HG03095 (cell line): ENCODE results near the gene CNBP.
A peak's percentile ranks its signal among the peaks of the same experiment; 100 is the strongest.
"Not testable (repeated sequence)": the region's sequence is repeated elsewhere in the genome, so short reads cannot be mapped to it uniquely, and the experiment has no call there.

Experiments
- ATAC-seq: cut with Tn5 transposase; IDR thresholded peaks from one replicate; pipeline ENCODE4 v1.9.1; 2021; ENCODE audit warnings: moderate library complexity; ENCODE audit not compliant: unreplicated experiment

CNBP gene

DNA sequence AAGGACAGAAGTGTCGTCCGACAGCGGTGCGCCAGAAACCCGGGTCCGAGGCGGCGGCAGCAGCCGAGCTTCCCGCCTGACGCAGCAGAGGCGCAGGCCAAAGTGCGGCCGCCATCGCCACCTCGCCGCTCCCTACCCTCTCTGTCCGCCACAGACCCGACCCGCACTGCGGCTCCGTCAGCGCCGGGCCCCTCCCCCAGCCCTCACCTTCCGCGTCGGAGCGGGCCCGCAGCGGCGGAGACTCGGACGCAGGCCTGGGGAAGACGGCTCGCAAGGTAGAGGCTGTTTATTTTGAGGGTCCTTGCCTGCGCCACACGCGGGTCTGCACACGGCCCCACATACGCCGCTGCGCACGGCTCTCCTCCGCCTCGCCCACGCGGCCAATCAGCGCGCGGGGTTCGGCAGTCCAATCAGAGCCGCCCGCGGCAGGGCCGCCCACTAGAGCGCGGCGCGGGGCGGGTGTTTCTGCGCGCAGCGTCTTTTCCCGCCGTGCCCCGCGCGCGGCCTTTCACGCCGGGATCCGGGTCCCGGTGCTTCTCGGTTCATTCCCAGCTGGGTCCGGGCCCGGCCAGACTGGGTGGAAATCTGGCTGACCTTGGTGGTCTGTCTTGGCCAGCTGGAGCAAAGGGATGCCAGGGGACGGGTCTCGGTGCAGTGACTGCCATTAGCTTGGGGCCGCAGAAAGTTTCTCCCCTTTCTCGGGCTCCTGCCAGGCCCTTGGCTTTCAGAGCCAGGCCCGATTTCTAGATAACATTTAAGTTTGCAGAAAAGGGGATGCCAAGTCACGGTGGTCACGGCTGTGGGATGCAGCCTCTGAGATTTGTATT is at the start of gene CNBP:
Gene CNBP, minus strand, starts transcription at position 328 of the 827 bp plus-strand sequence. CDS start 12,139 bp downstream, outside the sequence.
- ATAC-seq, result peak; percentile 93

DNA sequence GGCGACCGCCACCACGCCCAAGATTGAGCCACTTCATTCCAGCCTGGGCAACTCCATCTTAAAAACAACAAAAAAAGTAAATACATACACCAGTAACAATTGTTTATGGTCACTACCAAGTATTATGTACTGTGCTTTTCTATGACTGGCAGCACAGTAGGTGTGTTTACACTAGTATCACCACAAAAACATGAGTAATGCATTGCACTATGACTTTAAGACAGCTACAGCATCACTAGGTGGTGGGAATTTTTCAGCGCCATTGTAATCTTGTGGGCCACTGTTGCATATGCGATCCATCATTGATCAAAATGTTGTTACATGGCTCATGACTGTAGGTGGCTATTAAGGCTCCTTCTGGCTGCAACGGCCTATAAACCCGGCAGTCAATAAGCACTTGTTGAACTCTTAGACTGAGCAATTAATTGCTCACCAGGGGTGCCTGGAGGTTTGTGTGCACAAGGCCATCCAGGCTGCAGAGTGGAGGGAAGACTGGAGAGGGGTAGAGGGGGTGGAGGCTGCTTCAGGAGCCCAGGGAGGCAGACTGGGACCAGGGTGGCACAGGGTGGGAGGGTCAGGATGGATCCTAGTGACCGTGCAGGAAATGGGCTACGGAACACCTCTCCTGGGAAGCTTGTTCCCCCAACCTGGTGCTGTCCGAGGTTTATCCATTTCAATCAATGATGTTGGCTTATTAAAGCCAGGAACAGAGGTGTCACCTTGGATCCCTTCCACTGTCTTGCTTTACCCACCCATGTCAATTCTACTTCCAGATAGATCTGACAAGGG is 47.8 kb upstream of the CNBP start:
- ATAC-seq, result no peak

DNA sequence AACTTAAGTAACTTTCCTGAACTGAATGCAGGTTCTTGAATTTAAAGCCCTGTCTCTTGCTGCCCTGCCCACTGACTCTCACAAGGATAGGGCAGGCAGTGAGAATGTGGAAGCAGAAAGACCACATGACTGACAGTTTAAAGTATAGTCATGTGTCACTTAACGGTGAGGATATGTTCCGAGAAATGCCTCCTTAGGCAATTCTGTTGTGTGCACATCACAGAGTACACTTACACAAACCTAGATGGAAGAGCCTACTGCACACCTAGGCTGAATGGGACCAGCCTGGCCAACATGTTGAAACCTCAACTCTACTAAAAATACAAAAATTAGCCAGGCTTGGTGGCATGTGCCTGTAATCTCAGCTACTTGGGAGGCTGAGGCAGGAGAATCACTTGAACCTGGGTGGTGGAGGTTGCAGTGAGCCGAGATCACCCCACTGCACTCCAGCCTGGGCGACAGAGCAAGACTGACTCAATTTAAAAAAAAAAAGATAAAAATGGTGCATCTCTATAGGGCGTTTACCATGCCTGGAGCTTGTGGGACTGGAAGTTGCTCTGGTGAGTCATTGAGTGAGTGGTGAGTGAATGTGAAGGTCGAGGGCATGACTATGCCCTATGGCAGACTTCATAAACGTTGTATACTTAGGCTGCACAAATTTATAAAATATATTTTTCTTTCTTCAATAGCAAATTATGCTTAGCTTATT is 46.8 kb upstream of the CNBP start:
- ATAC-seq, result no peak

DNA sequence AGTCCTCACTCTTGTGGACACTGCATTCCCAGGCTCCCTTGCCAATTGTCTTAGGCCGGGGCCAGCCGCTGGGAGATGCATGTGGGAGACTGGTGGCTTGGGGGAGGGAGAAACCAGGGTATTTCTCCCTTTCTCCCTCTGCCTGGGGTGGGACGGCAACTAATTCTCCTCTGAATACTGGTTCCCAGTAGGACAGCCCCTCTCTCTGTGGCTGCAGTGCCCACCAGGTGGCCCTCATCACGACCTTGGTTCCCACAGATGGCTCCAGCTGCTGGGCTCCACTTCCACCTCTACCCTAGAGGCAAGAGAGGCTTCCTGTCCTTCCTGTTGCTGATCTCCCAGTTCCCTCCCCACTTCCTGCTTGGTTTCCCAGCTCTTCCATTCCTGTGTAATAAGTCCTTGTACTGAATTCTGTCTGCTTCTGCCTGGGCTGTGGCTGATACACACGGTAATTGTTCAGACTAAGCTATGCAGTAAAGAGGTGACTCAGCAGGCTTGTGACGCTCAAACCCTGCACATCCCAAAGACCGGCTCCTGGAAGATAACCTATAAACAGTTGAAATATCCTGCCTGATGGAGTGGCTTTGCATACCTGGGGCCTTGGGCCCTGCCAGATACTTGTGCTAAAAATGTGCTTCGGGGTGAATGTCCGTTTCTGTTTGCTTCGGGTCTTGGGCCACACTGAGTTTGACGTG is 45.3 kb upstream of the CNBP start:
- no peak for ATAC-seq

DNA sequence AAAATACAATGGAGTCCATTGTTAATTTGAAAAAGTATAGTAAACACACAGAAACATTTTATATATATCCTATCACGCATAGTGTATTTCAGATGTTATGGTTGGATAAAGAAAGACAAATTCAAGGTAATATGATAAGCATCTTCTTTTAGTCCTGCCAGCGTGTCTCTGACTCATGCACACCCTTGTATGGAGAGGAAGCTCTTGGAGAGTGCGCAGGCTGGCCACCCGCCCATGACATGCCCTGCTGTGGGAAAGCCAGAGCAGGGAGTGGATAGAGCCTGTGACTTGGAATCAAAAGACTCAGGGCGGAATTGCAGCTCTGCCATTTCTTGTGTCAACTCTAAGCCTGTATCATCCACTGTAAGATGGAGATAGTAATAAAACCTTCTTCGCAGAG is 42.7 kb upstream of the CNBP start:
- ATAC-seq, result no peak

DNA sequence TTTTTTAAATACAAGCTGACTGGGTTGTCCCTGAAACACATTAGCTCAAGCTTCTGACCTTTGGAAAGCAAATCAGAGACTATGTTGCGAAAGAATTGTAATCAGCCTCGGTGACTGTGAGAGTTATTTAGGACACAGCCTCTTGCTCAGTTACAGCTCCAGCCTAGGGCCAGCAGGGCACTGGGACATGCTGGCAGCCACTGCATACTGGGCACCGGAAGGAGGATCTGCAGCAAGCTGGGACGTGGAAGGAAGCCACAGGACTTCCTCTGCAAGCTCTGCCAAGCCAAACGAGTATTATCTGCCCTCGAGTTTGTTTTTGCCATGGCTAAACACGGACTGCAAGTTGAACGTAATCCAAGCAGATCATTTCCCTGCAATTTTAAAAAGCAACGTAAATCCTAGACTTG is 41.3 kb upstream of the CNBP start:
- no peak for ATAC-seq

GRCh38 chr3:129224387-129224786 is 40.7 kb upstream of the CNBP start:
- ATAC-seq, result not testable (repeated sequence)

DNA sequence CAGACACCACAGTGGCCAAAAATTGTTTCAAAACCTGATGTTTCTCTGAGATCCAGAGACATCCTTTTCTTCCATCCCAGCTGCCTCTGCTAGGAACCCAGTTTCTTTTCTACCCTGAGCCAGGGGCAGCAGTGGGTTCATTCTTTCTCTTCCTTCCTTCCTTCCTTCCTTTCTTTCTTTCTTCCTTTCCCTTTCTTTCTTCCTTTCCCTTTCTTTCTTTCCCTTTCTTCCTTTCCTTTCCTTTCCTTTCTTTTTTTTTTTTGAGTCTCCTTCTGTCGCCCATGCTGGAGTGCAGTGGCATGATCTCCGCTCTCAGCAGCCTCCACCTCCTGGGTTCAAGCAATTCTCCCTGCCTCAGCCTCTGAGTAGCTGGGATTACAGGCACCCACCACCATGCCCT is 35.0 kb upstream of the CNBP start:
- no peak for ATAC-seq

DNA sequence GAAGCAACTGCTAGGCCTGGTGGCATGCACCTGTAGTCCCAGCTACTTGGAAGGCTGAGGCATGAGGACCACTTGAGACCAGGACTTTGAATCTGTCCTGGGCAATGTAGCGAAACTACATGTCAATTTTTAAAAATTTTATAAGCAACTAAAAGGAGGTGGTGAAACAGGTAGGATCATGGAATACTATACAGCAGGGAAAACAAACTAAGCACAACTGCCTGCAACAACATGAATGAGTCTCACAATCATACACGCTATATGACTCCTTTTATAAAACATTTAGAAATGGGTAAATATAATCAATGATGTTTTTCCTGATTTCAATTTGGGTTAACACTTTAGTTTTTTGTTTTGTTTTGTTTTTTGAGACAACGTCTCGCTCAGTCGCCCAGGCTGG is 29.5 kb upstream of the CNBP start:
- no peak for ATAC-seq

GRCh38 chr3:129211772-129212171 is 28.1 kb upstream of the CNBP start:
- no peak for ATAC-seq

DNA sequence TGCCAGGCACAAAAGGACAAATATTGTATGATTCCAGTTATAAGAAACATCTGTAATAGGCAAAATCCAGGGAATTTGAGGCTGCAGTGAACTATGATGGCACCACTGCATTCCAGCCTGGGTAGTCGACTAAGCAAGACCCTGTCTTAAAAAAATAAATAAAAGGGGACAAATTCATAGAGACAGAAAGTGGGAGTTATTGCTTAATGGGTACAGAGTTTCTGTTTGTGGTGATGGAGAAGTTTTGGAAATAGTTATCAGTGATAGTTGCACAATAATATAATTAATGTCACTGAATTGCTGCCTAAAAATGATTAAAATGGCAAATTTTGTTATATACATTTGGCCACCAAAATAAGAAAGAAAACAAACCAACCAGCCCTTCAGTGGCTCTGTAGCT is 27.6 kb upstream of the CNBP start:
- ATAC-seq, result no peak

DNA sequence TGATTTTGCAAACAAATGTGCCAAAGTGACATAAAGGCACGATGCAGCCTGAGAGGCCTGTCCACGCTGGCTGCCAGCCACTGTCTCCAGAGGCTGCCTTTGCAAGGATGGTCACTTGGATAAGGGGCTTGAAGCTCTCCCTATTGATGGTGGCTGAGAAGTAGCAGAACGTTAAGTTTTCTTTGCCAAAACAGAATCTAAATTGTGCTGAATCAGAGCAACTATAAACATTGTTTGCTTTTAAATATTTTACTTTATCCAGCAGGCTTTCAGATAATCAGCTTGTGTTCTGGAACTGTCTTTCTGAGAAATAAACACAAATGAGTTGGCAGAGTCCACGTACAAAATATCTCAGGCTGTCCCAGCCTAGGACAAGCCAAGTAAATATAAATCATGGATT is 23.8 kb upstream of the CNBP start:
- no peak for ATAC-seq

- no peak for ATAC-seq
These were observed 21.6 kb upstream of the CNBP start for GRCh38 chr3:129205109-129205832.

GRCh38 chr3:129204473-129204872 is 20.8 kb upstream of the CNBP start:
- ATAC-seq, result no peak

DNA sequence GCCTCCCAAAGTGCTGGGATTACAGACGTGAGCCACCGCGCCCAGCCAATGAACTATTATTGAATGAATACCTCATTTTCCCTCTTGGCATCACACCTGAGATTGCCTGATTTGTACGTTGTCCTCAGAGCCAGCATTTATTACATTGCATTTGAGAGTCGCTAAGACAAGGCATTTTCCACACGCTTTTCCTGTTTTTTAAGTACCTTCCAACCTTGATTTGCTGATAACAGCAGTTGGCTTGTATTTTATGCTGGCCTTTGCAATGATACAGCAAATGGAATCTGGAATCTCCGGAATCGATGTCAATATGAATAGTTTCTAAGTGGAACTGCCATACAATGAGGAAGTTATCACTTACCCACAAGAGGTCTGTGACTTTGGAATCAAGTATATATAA is 15.7 kb upstream of the CNBP start:
- no peak for ATAC-seq

DNA sequence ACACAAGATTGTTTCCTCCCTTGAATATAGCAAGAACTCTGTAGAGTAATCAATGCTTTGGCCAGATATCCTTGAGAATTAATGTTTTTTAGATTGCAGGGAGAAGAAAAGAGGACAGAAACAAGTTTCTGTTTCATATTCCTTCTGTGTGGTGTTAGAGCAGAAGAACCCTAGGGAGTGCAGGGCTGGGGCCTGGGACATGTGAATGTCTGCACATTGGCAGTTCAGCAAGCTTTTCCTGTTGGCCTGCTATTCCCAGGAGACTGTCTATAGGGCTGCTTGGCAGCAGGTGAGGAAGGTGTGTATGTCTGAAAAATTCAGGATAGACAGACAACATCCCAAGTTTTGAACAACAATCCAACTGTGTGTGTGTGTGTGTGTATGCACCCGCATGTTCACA is 13.6 kb upstream of the CNBP start:
- ATAC-seq, result no peak

GRCh38 chr3:129196601-129197000 is 12.9 kb upstream of the CNBP start:
- ATAC-seq, result no peak

DNA sequence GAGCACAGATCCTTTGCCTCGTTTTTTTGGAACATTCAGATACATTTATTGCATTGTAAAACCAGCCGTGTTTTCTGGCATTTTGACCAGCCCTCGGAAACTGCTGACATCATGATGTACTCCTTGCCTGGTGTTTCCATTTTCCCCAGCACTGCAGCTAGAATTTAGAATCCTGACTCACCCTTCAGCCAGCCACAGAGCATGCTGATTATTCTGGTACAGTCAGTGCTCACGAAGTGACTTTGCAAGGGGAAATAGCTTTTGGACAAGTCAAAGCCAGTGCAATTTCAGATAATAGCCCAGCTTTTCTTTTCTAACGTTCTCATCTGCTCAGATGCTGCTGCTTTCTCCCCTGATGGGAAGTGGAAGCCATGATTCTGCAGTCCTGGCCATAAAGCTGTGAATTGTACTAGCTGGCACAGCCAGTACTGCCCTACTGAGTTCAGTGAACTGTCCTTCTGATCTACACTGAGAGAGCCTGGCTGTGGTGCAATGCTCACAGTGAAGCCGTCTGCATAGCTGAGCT is 12.1 kb upstream of the CNBP start:
- no peak for ATAC-seq

DNA sequence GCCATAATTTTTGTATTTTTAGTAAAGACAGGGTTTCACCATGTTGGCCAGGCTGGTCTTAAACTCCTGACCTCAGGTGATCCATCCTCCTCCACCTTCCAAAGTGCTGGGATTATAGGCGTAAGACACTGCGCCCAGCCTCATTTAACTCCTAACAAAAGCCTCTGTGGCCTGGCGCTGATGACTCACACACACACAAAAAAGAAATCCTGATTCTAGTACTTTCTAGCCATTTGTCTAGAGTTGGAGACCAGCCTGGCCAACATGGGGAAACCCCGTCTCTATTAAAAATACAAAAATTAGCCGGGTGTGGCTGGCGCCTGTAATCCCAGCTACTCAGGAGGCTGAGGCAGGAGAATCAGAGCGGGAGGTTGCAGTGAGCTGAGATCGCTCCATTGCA is 6.1 kb upstream of the CNBP start:
- not testable (repeated sequence) for ATAC-seq

GRCh38 chr3:129187857-129188256 is 4.2 kb upstream of the CNBP start:
- ATAC-seq, result no peak
